8988T (cell line): ENCODE measurements around the gene RCOR3.
A peak's percentile ranks its signal among the peaks of the same experiment; 100 is the strongest.

Experiments
- DNase-seq: peaks from one replicate; pipeline ENCODE4 v3.0.0; 2011

RCOR3 gene

GRCh38 chr1:211326140-211326527 lies 67.0 kb downstream of the RCOR3 start:
- DNase-seq = no peak

- peak; percentile 61 for DNase-seq
Observed at GRCh38 chr1:211326528-211327345, 67.6 kb downstream of the RCOR3 start, which contains the start of gene TRAF5. Gene TRAF5, plus strand, starts transcription at chr1:211326833. Its CDS starts 26,407 bp downstream, at chr1:211353240.

GRCh38 chr1:211327346-211327921 lies 68.3 kb downstream of the RCOR3 start:
- no peak for DNase-seq

GRCh38 chr1:211328084-211328694 lies 69.0 kb downstream of the RCOR3 start:
- no peak for DNase-seq

GRCh38 chr1:211328866-211329475 lies 69.8 kb downstream of the RCOR3 start:
- no peak for DNase-seq

GRCh38 chr1:211329764-211330201 lies 70.6 kb downstream of the RCOR3 start:
- DNase-seq = no peak

- no peak for DNase-seq
Observed at GRCh38 chr1:211330282-211330936, 71.2 kb downstream of the RCOR3 start.

- no peak for DNase-seq
Observed at GRCh38 chr1:211331011-211331709, 72.0 kb downstream of the RCOR3 start.

- DNase-seq = no peak
Observed at GRCh38 chr1:211332036-211332616, 73.0 kb downstream of the RCOR3 start.

- DNase-seq = no peak
Observed at GRCh38 chr1:211332830-211333229, 73.7 kb downstream of the RCOR3 start.

GRCh38 chr1:211333906-211334305 lies 74.7 kb downstream of the RCOR3 start:
- DNase-seq = no peak

- no peak for DNase-seq
Observed at GRCh38 chr1:211334986-211335385, 75.8 kb downstream of the RCOR3 start.

GRCh38 chr1:211335522-211336157 lies 76.5 kb downstream of the RCOR3 start:
- DNase-seq = no peak

GRCh38 chr1:211336161-211336560 lies 77.0 kb downstream of the RCOR3 start:
- DNase-seq = no peak

GRCh38 chr1:211336775-211337174 lies 77.6 kb downstream of the RCOR3 start:
- no peak for DNase-seq

GRCh38 chr1:211337430-211338223 lies 78.5 kb downstream of the RCOR3 start:
- no peak for DNase-seq

- no peak for DNase-seq
Observed at GRCh38 chr1:211338224-211338620, 79.1 kb downstream of the RCOR3 start.

- no peak for DNase-seq
Observed at GRCh38 chr1:211339631-211340041, 80.5 kb downstream of the RCOR3 start.

- no peak for DNase-seq
Observed at GRCh38 chr1:211340622-211341507, 81.7 kb downstream of the RCOR3 start.
